Measurements from ENCODE around the gene KRT14. TPM values are rescaled to one million over a fixed set of nuclear protein-coding genes. Genes with fewer than 3 reads are reported as not detected.
"Not testable (repeated sequence)": the region's sequence is repeated elsewhere in the genome, so short reads cannot be mapped to it uniquely, and the experiment has no call there.

Gene KRT14
- total RNA-seq, 1 donor from 2014 or later = 0.25 TPM

DNA sequence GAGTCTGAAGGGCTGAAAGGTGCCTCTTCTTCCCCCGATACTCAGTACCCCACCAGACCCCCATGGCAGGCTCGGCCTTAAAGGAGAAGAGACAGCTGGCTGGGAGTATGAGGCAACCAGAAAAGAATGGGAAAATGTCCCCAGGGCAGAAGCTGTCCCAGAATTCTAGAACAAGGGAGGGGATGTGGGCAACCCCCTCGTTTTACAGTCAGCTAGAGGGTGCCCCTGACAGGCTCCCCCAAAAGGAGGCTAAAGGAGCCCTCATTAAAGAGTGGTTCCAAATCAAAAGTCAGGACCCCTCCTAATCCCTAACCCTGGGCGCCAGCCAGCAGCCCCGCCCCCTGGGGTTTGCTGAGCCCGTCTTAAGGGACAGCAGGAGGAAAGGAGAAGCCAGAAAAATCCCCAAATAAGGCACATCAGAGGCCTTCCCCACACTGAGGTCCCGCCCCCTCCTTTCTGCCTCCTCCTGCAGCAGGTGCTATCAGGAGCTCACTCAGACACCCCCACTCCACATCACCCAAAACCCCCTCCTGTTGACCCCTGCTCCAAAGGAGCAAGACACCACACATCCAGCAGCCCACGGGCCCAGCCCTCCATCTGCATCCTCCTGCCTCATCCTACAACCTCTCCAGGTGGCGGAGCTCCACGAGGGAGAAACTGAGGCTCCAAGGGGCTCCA lies 36.6 kb upstream of the KRT14 start:
- not testable (repeated sequence) for DNase-seq (ENCODE audit: low read depth)

- DNase-seq (ENCODE audit: low read depth) = not testable (repeated sequence)
Measured at GRCh38 chr17:41622340-41623183, 35.9 kb upstream of the KRT14 start.

DNA sequence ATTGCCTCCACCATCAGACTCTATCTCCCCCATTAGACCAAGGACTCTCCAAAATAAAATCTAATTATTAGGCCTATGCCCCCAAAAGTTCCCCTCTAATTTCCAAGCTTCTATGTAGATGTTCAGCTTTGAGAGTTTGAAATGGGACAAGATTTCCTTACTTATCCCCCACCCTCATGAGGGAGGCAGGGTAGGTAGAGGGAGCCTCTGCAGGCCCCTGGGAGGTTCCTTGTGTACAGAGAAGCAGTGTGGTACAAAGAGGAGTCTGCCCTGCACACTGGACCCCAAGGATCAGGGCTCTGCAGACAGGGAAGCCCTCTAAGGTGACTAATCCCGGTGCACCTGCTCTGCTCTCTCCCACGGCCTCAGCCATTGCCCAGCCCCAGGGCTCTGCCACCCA lies 35.2 kb upstream of the KRT14 start:
- no peak for DNase-seq (ENCODE audit: low read depth)

- DNase-seq (ENCODE audit: low read depth) = not testable (repeated sequence)
Measured at GRCh38 chr17:41621435-41621817, 34.7 kb upstream of the KRT14 start.

- DNase-seq (ENCODE audit: low read depth) = peak; percentile 6
Measured at GRCh38 chr17:41620583-41621434, 34.1 kb upstream of the KRT14 start.

GRCh38 chr17:41619927-41620582 lies 33.4 kb upstream of the KRT14 start:
- not testable (repeated sequence) for DNase-seq (ENCODE audit: low read depth)

- peak; percentile 11 for DNase-seq (ENCODE audit: low read depth)
Measured at GRCh38 chr17:41619036-41619926, 32.6 kb upstream of the KRT14 start.

GRCh38 chr17:41618341-41619035 lies 31.8 kb upstream of the KRT14 start:
- no peak for DNase-seq (ENCODE audit: low read depth)

GRCh38 chr17:41617698-41618097 lies 31.0 kb upstream of the KRT14 start:
- no peak for DNase-seq (ENCODE audit: low read depth)

DNA sequence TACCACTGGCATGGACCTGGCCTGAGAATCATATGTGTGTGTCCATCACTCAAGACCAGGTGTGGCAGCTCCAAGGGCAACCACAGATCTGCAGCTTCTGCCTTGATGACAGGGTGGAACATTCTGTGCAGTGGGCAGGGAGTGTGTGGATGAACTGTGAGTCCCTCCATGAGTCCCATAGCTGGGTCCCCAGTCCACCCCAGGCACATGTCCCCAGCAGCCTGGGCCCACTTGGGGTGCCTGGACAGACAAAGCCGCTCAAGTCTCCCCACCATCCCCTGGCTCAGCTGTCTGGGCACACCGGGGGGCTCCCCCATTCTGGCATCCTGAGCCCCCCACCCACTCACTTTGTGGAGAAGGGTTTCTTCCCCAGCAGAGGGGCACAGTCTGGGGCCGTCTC lies 30.4 kb upstream of the KRT14 start:
- DNase-seq (ENCODE audit: low read depth) = no peak

- not testable (repeated sequence) for DNase-seq (ENCODE audit: low read depth)
Measured at GRCh38 chr17:41616486-41616885, 29.8 kb upstream of the KRT14 start.

DNA sequence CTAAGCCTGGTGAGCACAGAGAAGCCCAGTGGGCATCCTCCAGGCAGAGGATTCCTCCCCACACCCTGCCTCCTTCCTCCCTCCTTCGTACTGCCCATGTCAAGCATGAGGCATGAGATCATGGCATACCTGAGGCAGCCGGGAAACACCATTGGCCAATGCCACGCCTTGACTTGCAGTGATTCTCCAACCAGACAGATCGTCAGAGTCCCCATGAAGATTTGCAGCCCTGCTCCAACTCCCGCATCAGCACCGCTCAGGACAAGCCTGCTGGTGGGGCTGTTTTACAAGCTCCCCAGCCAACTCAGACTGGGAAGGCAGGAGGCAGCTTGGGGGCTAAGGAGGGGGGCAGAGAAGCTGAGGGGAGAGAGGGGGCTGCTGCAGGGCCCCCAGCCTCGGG lies 28.8 kb upstream of the KRT14 start:
- DNase-seq (ENCODE audit: low read depth) = peak; percentile 26

DNA sequence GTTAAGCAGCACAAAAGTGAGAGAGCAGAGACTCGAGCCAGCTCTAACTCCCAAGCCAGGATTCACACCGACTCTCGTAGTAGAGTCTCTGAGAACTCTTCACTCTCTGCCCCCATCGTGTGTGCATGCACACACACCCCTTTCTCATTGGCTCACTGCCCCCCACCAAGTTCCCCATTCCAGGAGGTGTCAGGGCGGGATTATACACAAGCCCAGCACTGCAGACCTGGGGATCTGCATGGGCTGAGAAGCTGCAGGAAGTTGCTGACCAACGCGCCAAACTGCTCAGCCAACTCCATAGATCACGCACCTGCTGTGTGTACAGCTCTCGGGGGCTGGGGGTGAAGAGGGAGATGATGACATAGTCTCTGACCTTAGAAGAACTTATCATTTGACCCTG lies 28.1 kb upstream of the KRT14 start:
- DNase-seq (ENCODE audit: low read depth) = not testable (repeated sequence)

DNA sequence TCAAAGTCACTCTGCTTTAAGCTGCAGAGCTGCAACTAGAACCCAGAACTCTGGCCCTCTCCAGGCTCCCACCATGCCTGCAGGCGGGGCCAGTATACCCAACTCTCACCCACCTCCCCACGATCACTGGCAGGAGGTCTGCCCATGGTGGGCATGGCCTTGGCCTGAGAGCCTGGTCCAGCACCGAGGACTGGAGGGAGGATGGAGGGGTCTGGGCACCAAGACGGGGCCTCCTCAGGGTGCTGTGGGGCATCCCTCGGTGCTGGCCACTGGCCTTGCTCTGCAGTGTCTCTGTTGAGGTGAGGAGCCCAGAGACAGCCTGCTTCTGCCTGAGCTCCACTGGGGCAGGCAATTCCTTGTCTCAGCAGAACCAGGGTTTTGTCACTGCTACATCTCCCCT lies 27.4 kb upstream of the KRT14 start:
- DNase-seq (ENCODE audit: low read depth) = no peak

DNA sequence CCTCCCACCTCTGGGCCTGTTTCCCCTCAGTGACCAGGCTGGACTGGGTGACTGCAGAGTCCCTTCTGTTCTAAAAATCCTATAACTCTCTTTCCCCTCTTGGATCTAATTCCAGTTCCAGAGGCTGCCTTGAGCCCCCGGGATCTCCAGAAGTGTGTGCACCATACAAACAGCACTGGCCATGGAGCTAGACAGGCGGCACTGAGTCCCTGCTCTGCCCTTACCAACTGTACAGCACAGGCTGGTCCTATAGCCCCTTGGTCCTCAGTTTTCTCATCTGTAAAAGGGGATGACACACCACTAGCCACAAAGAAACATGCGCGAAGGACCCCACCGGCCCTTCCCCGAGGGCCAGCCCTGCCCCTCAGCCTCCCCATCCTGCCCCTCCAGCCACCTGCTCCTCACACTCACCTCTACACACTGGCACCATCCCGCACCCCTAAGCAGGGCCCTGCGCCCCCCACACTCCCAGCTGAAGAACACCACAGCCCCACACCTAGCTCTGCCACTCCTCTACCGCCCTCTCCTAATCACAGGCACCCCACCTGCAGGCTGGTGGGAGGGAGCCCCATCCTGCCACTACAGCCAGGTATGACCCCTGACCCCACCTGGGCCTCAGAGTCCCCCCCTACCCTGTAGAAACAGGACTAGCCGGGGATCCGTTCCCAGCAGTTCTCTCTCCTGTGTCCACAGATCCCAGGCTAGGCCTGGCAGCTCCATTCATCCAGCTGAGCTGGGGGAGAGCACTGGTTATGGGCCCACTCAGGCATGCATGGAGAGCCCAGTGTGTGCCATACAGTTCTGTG lies 26.8 kb upstream of the KRT14 start:
- no peak for DNase-seq (ENCODE audit: low read depth)

DNA sequence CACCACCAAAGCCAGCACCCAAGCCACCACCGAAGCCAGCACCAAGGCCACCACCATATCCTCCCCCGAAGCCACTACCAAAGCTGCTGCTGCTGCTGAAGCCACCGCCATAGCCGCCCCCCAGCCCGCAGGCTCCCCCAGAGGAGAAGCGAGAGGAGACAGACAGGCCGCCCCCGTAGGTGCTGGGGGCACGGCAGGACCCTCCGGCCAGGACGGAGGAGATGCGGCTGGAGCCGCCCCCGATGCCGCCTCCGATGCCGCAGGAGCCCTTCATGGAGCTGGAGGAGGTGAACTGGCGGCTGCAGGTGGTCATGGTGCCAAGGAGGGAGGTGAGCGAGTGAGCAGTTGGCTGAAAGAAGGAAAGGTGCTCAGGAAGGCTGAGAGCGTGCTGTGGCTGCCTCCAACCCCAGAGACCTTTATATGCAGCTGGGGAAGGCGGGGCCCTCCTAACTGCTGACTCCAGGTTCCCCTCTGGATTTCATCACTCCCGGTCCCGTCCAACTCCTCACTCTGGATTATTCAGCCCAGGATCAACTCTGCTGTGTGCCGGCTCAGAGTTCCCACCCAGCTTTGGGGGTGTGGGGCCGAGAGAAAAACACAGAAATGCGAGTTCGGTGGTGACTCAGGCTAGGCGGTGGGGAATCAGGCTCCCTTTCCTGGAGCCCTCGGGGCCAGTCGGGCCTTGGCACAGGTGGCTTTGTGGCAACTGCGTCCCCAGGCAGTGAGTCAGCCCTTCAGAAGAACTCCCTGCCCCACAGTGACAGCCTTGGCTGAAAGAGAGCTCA lies 25.9 kb upstream of the KRT14 start, which contains the start of gene KRT16:
Gene KRT16, minus strand, starts transcription at position 392 of the 785 bp plus-strand sequence. Its CDS starts 79 bp downstream, at position 313.
- DNase-seq (ENCODE audit: low read depth) = peak; percentile 23

DNA sequence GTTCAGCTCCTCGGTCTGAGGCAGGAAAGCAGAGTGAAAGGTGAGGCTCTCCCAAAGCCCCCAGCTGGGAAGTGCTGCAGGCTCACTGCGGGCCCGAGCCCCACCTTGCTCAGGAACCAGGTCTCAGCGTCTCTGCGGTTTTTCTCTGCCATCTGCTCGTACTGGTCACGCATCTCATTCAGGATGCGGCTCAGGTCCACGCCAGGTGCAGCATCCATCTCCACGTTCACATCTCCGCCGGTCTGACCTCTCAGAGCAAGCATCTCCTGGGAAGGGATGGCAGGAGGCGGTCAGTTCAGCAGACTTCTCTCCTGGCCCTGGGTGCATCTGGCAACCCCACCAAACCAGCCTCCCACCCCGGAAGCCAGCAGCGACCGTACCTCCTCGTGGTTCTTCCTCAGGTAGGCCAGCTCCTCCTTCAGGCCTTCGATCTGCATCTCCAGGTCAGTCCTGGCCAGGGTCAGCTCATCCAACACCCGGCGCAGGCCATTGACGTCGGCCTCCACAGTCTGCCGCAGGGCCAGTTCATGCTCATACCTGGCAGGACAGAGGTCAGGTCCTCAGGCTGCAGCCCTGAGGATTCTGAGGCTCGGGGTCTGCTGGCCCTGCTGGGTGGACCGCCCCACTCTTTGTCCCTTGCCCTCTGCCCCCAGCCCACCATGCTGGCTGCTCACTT lies 24.4 kb upstream of the KRT14 start:
- DNase-seq (ENCODE audit: low read depth) = no peak
